Uterus (tissue), 4 donors: ENCODE data around the gene PRRG1. TPM values are rescaled to one million over a fixed set of nuclear protein-coding genes. Genes with fewer than 3 reads are reported as not detected.

ENCODE experiments used
- DNase-seq, 2 donors: peaks; one replicate each; pipeline ENCODE4 v3.0.0-alpha.2; 2019 to 2020
- H3K27ac ChIP-seq, 2 donors: fragments of 200-600 bp; sonication (generic); 1 replicate in 1 of 2; 2 replicates in 1 of 2; pipeline ENCODE4 v1.5.1; 2016 to 2018
- H3K27me3 ChIP-seq, 2 donors: fragments of 200-600 bp; sonication (generic); one replicate each; pipeline ENCODE4 v1.5.1; 2018 to 2019; ENCODE audit warnings: control low read depth in 1 of 2
- H3K36me3 ChIP-seq, 2 donors: fragments of 200-600 bp; sonication (generic); one replicate each; pipeline ENCODE4 v1.5.1; 2019; ENCODE audit warnings: control low read depth in 1 of 2
- H3K4me1 ChIP-seq, 2 donors: fragments of 200-600 bp; sonication (generic); one replicate each; pipeline ENCODE4 v1.5.1; 2018 to 2019; ENCODE audit warnings: control low read depth in 1 of 2
- H3K4me3 ChIP-seq, 2 donors: fragments of 200-600 bp; sonication (generic); 1 replicate in 1 of 2; 2 replicates in 1 of 2; pipeline ENCODE4 v1.5.1; 2018 to 2019; ENCODE audit warnings: mild to moderate bottlenecking in 1 of 2
- H3K9me3 ChIP-seq, 2 donors: fragments of 200-600 bp; sonication (generic); one replicate each; pipeline ENCODE4 v1.5.1; 2019; ENCODE audit warnings: control low read depth in 1 of 2
- CTCF ChIP-seq, 4 experiments: fragments of 200-600 bp in 2 of 4; fragments of 450-650 bp in 2 of 4; sonication (generic) in 2 of 4; IDR thresholded peaks; one replicate each; pipeline ENCODE4 v1.5.1; 2016 to 2019; ENCODE audit warnings: antibody characterized with exemption in 4 of 4, mild to moderate bottlenecking in 2 of 4, moderate library complexity in 1 of 4
- POLR2A ChIP-seq, 2 donors: fragments of 450-650 bp; IDR thresholded peaks; one replicate each; pipeline ENCODE4 v1.6.1; 2016; ENCODE audit warnings: antibody characterized with exemption in 2 of 2, mild to moderate bottlenecking in 1 of 2, moderate library complexity in 1 of 2
- intact Hi-C: fragments of 100-400 bp; cut with DNase I; formaldehyde crosslinking; loops from one replicate; pipeline ENCODE4 v1.15.1; 2023; ENCODE audit warnings: low total_unique reads
- total RNA-seq, 4 donors: library from RNA; depleted of rRNA in 3 of 4; stranded (reverse); fragments of >200 nt in 3 of 4; gene quantifications; one replicate each; pipeline versions ENCODE4 v1.1.0 to v1.2.4, GENCODE V29; 2014 to 2023
- donor health status: DM: yes; HTN: yes; CAD: no.

Gene PRRG1
- total RNA-seq, 4 donors from 2014 or later = 5.6 to 17.1 (median 10.9) TPM

DNA sequence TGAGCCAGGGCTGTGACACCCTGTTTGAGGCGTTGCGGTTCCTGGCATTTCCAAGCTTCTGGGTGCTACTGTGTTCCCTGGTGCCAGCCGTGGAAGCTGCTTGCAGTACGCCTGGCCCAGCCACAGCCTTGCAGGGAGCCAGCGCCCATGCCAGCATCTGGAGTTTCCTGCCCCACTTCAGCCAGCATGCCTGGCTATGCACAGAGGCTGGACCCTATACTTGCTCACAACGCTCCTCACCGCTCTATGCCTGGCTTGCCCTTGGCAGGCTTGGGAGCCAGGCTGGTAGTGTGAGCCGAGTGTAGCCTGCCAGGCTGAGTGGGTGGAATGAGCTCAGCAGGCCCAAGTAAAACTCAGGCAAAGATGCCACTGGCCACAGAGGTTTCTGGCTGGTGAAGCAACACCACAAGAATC lies 22.4 kb downstream of the PRRG1 start:
- no peak for DNase-seq
- TF ChIP-seq CTCF (IDR thresholded peaks at IDR 0.05) (no peak), POLR2A (IDR thresholded peaks at IDR 0.05) (no peak)
- intact Hi-C loops = no loop called here
- Histone ChIP-seq H3K4me1 (no peaks in the 10 kb centered on the region), H3K27me3 (no peaks in the 10 kb centered on the region), H3K9me3 (no peaks in the 10 kb centered on the region), H3K4me3 (no peak overlapping the region), H3K36me3 (no peaks in the 10 kb centered on the region), H3K27ac (no peak overlapping the region)

GRCh38 chrX:37378404-37378803 lies 29.2 kb downstream of the PRRG1 start:
- H3K4me1 ChIP-seq = no peaks in the 10 kb centered on the region
- no peaks in the 10 kb centered on the region for H3K36me3 ChIP-seq
- intact Hi-C loops = no loop called here
- H3K9me3 ChIP-seq = no peaks in the 10 kb centered on the region
- no peaks in the 10 kb centered on the region for H3K27me3 ChIP-seq
- H3K27ac ChIP-seq = no peak overlapping the region
- no peak for DNase-seq
- H3K4me3 ChIP-seq = no peak overlapping the region
- TF ChIP-seq CTCF (IDR thresholded peaks at IDR 0.05) (no peak), POLR2A (IDR thresholded peaks at IDR 0.05) (no peak)

- TF ChIP-seq POLR2A (IDR thresholded peaks at IDR 0.05) (no peak), CTCF (IDR thresholded peaks at IDR 0.05) (no peak)
- no peaks in the 10 kb centered on the region for H3K36me3 ChIP-seq
- no peaks in the 10 kb centered on the region for H3K4me1 ChIP-seq
- DNase-seq = no peak
- intact Hi-C loops = no loop called here
- H3K4me3 ChIP-seq = no peak overlapping the region
- H3K27me3 ChIP-seq = no peaks in the 10 kb centered on the region
- H3K27ac ChIP-seq = no peak overlapping the region
- no peaks in the 10 kb centered on the region for H3K9me3 ChIP-seq
Observed at GRCh38 chrX:37378830-37379229, 29.7 kb downstream of the PRRG1 start.

DNA sequence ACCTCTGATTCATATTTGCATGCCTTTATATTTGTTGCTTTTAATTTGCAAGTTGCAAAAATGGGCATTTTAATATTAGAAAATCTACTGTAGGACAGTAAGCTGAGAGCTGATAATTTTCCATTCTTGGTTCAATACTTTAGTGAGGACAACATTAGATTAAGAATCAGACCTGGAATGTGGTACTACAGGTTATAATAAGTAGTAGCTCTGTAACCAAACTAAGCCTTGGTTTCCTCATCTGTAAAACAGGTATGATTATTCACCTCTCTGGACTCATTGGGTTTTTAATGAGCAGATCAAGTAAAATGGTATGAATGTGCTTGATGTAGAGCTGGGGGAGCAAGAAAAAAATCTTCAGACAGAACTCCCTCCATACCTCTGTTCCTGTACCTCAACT lies 31.1 kb downstream of the PRRG1 start:
- intact Hi-C loops = no loop called here
- Histone ChIP-seq H3K9me3 (no peaks in the 10 kb centered on the region), H3K27me3 (no peaks in the 10 kb centered on the region), H3K4me3 (no peak overlapping the region), H3K27ac (no peak overlapping the region), H3K36me3 (no peaks in the 10 kb centered on the region), H3K4me1 (no peaks in the 10 kb centered on the region)
- TF ChIP-seq POLR2A (IDR thresholded peaks at IDR 0.05) (no peak), CTCF (IDR thresholded peaks at IDR 0.05) (no peak)
- DNase-seq = no peak

- no peak for TF ChIP-seq POLR2A (IDR thresholded peaks at IDR 0.05)
- no peak for TF ChIP-seq CTCF (IDR thresholded peaks at IDR 0.05)
- Histone ChIP-seq H3K4me3 (no peak overlapping the region), H3K4me1 (no peaks in the 10 kb centered on the region), H3K27ac (no peak overlapping the region), H3K27me3 (no peaks in the 10 kb centered on the region), H3K9me3 (no peaks in the 10 kb centered on the region), H3K36me3 (no peaks in the 10 kb centered on the region)
- no peak for DNase-seq
- intact Hi-C loops = no loop called here
Observed at GRCh38 chrX:37380924-37381323, 31.8 kb downstream of the PRRG1 start.
